CD4-positive, alpha-beta T cell treated with Interleukin-10 for 1 hour (primary cell): Measurements from ENCODE around the gene NTPCR.
"Not testable (repeated sequence)": the region's sequence is repeated elsewhere in the genome, so short reads cannot be mapped to it uniquely, and the experiment has no call there.

Source experiments
- DNase-seq: peaks from one replicate; pipeline ENCODE4 v3.0.0-alpha.2; 2020

Gene NTPCR, protein sequence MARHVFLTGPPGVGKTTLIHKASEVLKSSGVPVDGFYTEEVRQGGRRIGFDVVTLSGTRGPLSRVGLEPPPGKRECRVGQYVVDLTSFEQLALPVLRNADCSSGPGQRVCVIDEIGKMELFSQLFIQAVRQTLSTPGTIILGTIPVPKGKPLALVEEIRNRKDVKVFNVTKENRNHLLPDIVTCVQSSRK

GRCh38 chr1:232950197-232951176 is at the start of gene NTPCR:
Gene NTPCR, plus strand, starts transcription at chr1:232950611. Its CDS starts 100 bp downstream, at chr1:232950711.
- DNase-seq = peak; percentile 94

DNA sequence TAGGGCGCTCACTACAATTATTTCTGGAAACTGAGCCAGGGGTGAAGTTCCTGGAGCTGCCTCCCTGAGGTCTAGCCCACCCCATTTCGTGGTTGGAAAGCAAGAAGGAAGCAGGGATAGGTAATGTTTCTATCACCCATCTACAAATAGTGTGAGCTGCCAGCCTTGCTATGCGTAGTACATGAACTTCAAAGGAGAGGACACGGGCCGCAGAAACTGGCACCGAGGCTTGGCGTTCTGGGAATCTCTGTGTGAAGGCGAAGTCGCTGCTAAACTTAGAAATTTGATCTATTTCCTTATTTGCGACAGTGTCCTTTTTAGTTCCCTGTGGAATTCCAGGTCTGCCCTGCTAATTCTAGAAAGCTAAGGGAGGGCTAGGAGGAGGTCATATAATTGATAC is 49.6 kb upstream of the NTPCR start:
- no peak for DNase-seq

DNA sequence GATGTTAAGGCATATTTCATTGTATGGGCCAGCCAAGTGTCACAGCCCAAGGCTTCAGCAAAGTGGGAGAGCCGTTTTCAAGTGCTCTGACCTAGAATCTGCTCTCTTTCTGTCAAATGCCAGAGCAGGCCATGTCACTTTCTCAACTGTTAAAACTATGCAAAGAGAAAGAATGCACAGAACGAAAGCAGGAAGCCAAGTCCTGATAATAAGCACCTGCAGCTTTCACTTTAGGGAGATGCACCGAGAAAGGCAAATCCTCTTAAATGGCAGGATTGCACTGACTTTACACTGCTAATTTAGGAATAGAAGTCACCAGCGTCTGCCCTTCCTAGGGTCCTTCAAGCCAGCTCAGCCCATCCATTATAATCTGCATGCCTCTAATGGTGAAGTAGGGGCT is 49.2 kb upstream of the NTPCR start:
- no peak for DNase-seq

GRCh38 chr1:232902774-232903350 is 47.5 kb upstream of the NTPCR start:
- no peak for DNase-seq

DNA sequence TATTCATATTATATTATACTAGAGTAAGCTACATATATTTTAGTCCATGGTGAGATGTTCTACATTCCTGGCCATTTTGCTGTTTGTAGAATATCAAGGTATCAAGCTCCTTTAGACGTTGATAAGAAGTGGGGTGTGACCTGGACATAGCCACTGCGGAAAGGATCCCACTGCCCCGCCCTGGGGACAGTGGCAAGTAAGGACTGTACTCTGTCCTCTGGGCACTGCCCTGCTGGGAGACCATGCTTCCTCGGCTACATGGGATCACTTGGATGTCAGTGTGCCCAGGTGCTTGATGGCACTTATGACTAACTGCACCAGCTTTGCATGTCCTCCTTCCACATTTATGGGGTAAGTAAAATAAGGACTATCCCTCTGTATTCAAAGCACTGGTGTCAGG is 46.3 kb upstream of the NTPCR start:
- no peak for DNase-seq

- DNase-seq = no peak
Measured at GRCh38 chr1:232904566-232904965, 45.8 kb upstream of the NTPCR start.

DNA sequence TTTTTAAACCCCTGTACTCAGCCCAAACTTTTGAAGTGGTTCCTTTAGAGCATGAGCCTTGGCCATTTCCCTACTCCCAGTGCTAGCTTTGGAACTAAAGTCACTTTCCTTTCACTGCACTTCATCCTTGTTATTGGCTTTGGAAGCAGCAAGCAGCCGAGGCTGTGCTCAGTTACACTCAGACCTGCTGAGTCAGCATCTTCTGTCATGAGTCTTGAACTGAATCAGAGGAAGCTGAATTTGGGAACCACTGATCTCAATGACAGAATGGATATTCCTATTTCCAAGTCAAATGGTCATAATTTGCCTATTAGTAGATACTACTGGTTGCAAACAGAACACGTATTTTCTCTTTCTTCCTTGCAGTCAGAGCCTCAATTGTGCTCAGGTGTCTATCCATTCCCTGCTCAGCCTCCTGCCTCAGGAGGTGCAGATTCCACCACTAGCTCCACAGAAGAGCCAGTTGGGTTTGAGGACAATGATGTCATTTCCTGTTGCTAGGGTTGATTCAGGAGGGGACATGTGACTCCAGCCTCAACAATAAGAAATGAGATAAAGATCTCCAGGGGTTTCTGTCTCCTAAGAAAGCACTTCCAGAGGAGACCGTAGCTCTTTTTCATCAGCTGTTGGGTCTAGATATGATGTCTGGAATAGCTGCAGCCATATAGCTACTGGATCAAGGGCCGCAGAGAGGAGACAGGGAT is 44.9 kb upstream of the NTPCR start:
- no peak for DNase-seq

DNA sequence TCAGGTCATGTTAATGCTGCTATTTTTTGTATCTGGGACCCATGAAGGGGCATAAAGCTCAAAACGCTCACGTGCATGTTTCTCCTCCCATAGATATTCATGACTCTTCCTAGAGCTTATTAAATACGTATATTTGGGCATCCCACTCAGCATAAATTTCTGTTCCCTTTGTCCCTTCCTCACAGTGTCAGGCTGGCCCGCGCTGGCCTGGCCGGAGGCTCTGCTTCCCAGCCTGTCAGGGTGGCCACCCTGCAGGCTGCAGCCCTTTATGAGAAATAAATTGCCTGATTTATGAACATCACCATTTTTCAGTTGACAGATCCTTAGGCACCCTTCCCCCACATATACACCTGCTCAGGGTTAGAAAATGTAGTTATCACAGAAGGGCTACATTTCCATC is 44.0 kb upstream of the NTPCR start:
- no peak for DNase-seq

DNA sequence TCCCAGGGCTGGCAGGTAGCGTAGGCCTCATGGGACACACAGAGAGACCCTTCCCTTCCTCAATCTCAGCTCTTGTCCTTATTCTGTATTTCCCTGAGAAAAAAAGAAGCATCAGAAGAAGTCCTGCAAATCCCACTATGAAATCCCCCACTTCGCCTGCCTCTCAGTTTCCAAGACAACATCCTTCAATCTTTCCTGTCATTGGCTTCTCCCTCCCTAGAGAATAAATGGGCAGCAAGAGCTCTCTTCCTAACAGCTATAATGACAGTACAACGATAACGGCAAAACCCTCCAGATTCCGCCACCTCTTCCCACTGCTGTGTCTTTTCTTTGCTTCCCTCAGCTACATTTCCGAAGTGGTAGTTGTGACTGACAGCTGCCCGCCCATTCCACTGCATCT is 41.6 kb upstream of the NTPCR start:
- no peak for DNase-seq

DNA sequence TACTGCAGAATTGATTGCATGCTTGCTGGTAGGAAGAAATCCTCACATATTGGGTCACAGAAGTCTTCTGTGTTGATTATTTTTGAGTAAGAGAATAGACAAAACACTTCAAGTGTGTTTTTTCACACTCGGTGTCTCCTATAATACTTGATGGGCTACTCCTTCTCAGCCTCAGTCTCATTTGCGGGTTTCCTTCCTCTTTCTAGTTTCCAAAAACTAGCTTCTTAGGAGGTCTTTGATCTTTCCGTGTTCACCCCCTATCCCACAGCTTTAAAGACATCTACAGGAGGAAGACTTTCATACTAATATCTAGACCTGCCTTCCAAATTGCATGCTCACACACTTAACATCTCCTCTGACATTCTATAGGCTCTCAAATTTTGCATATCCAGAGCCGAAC is 40.7 kb upstream of the NTPCR start:
- no peak for DNase-seq

GRCh38 chr1:232911027-232911599 is 39.3 kb upstream of the NTPCR start:
- DNase-seq = no peak

DNA sequence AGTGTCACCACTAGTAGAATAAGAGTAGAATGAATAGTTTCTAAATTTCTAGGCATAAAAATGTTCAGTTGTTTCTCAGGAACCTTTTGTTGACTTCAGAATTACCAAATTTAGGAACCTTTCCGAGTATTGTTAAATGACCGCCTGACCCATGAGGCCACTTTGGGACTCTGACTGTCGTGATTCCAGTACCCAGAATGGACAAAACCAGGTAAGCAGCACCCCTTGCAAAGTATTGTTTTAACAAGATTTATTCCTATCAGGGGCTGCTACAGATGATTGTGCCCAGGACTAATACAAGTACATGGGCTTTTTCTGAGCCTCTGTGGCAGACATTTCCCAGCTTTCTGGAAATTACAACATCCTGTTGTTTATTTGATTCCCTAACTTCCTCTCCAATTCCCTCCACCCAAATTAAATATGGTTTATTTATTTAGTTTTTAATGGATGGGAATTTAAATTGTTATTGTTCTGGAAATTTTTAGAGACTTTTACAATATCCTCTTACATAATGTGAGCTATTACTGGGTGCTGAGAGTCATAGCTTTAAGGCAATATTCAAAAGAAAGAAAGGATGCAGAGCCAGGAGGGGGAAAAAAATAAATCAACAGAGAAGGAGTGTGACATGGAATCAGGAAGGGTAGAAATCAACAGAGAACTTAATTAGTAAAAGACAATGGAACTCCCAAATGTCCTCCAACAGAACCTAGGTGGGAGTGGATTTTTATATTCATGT is 37.4 kb upstream of the NTPCR start:
- DNase-seq = no peak

DNA sequence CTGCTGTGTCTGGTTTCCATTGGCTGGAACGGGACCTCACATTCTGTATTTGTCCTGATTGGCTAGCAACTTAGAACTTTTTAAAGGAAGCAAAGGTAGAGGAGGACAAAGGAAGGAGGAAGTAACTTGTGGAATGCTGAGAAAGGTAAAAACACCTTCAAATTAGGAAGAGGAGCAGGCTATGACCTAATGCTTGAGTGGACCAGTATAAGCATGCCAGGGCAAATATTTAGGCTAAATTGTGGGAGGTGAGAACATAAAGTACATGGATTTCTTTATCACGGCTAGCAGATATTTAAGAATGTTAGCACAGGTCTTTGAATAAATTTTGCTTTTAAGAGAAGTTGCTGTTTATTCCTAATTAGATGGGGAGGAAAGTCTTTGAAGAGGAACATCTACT is 36.1 kb upstream of the NTPCR start:
- not testable (repeated sequence) for DNase-seq

GRCh38 chr1:232915212-232915611 is 35.2 kb upstream of the NTPCR start:
- no peak for DNase-seq

DNA sequence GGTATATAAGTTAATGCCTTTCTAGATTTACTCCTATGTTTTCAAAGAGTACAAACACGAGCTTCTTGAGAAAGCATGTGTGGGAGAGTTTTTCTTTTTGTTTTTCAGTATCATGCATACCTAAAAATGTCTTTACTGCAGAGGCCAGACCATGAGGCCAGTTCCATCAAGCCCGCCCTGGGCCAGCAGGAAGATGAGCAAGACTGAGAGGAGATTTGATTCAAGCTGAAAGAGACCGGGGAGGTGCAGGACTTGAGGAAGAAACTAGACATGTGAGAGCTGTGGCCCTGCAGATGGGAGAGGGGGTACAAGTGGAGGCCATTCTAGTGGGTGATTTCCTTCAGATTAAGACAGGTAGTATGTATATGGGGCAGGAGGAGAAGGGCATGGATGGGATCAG is 33.4 kb upstream of the NTPCR start:
- no peak for DNase-seq

DNA sequence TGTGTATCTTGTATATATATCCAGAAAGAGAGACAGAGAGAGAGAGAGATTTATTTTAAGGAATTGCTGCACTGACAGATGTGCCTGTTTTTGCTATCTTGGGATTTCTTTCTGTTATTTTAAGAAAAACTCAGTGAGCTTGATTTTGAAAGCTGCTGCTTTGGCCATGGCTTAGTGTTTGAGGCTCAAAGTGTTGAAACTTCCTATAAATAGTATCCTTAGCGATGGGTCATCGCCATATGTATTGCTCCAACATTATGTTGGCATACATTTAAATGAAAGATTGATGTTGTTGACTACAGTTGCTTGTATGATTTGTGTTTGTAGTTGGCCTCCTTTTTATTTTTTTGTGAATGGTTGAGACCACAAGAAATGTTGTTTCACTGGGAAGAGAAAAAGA is 29.0 kb upstream of the NTPCR start:
- no peak for DNase-seq

DNA sequence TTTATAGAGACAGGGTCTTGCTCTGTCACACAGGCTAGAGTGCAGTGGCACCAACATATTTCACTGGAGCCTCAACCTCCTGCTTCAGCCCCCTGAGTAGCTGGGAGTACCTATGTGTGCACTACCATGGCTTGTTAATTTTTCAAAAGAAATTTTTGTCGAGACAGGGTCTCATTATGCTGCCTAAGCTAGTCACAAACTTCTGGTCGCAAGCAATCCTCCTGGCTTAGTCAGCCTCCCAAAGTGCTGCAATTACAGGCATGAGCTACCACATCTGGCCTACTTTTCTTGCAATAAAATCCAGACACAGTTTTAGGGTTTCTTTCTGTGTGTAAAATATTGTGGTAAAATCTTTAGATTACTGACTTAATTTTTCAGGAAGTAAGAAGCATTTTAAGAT is 27.9 kb upstream of the NTPCR start:
- no peak for DNase-seq

- DNase-seq = peak; percentile 69
Measured at GRCh38 chr1:232923739-232924386, 26.5 kb upstream of the NTPCR start.

- DNase-seq = no peak
Measured at GRCh38 chr1:232924874-232925273, 25.5 kb upstream of the NTPCR start.

DNA sequence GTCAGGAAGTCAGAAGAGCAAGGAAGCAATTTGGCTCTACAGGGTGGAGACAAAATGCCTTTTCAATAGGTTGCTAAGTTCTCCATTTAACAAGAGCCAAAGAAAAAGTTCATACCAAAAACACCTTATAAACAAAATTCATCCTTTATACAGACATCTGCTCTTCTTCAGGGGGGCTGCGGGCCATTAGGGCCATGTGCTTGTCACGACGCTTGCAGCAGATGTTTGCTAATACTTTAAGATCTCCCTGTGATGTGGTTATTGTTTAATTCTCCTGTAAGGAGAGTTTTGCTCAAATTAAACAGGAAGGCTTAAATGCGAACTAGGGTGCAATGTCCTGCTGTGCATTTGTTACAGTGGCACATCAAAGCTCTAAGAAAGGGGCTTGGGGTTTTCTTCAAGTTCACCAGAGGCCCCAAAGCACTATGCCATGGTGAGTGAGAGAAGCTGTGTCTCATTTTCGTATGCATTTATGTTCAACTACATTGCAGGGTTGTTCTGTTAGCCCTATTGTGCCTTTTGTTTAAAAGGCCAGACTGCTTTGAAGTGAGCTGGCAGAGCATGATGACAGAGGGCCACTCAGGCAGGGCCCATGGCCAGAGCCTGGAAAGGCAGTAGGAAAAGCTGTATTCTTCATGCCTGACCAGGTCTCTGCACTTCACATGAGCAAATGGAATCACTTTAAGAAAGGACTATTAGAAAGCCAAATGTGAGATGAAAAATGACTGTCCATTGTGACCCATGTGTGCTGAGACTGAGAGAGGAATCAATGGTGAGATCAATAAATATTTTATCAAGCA is 24.8 kb upstream of the NTPCR start:
- no peak for DNase-seq

DNA sequence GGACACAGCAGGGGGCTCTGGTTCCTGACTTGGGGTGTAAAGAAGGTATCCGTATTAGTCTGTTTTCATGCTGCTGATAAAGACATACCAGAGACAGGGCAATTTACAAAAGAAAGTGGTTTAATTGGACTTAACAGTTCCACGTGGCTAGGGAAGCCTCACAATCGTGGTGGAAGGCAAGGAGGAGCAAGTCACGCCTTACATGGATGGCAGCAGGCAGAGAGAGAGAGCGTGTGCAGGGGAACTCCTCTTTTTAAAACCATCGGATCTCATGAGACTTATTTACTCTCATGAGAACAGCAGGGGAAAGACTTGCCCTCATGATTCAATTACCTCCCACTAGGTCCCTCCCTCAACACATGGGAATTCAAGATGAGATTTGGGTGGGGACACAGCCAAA is 23.2 kb upstream of the NTPCR start:
- not testable (repeated sequence) for DNase-seq
